ENCODE data around the gene PLXND1.

The PLXND1 gene

DNA sequence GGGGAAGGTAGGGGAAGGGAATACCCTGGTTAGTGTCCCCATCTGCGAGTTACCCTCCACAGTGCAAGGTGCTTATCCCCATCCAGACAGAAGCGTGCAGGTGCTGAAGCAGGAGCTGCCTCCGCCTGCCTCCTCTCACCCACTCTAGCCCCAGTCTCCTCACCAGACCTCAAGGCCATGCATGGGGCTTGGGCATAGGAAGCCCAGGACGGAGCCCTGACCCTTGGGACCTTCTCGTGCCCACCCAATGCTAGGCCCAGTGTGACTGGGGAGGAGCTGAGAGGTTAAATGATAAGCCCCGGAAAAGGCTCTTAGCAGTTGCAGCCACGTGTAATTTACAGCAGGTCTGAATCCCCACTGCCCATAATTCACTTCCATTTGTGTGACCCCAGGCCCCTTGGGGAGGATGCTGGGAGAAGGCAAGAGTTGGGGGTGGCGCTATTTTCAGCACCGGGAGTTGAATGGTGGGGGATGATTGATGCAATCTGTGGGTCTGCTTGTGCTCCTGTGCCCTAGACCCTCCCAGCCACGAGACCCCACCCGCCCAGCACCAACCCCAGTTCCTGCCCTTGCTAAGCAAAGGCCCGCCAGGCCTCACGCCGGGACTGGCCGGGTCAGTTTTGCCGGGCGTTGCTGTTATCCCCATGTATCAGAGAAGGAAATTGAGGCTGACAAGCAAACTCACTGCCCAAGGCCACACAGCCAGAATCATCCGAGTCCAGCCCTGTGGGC is 14.5 kb upstream of the PLXND1 start:
- POLR2A ChIA-PET = no interaction called here
- TF ChIP-seq, protein P1, sequence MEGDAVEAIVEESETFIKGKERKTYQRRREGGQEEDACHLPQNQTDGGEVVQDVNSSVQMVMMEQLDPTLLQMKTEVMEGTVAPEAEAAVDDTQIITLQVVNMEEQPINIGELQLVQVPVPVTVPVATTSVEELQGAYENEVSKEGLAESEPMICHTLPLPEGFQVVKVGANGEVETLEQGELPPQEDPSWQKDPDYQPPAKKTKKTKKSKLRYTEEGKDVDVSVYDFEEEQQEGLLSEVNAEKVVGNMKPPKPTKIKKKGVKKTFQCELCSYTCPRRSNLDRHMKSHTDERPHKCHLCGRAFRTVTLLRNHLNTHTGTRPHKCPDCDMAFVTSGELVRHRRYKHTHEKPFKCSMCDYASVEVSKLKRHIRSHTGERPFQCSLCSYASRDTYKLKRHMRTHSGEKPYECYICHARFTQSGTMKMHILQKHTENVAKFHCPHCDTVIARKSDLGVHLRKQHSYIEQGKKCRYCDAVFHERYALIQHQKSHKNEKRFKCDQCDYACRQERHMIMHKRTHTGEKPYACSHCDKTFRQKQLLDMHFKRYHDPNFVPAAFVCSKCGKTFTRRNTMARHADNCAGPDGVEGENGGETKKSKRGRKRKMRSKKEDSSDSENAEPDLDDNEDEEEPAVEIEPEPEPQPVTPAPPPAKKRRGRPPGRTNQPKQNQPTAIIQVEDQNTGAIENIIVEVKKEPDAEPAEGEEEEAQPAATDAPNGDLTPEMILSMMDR (IDR thresholded peaks at IDR 0.05; ENCODE audit: insufficient read depth, low read length, missing control alignments) = no peak
- DNase-seq (ENCODE audit: low read depth, low spot score) = no peak
- no peak overlapping the region for H3K4me3 ChIP-seq (ENCODE audit: low read depth, low read length)
- CTCF ChIA-PET = interaction anchor here (0.8 to 1.2 kb wide), 3 partner anchors 129 to 313 kb away, joined by 3 to 5 read pairs (median 3); no protein-coding TSS in a partner anchor

DNA sequence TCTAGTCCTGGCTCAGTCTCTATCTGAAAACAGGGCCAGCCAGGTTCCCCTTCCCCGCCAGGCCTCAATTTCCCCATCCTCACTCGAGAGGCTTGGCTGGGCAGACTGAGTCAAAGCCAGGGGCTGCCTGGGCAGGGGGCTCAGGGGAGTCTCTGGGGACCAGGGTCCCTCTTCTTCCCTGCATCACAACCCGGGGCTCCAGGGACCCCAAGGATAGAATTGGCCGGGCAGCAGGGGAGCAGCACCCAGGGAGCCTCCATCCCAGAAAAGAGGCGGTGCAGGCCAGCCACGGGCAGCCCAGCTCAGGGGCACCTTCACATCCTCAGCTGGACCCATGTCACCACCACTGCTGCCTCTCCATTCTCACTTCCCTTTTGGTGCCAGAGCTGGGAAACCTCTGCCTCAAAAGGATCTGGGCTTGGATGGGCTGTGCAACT is 13.3 kb upstream of the PLXND1 start:
- TF ChIP-seq, protein P1 (IDR thresholded peaks at IDR 0.05; ENCODE audit: insufficient read depth, low read length, missing control alignments) = no peak
- ChIA-PET POLR2A (no interaction called here), CTCF (interaction anchor here (1.9 kb wide), 1 partner anchor 127 kb away, joined by 5 read pairs; no protein-coding TSS in a partner anchor)
- DNase-seq (ENCODE audit: low read depth, low spot score) = no peak
- no peak overlapping the region for H3K4me3 ChIP-seq (ENCODE audit: low read depth, low read length)

DNA sequence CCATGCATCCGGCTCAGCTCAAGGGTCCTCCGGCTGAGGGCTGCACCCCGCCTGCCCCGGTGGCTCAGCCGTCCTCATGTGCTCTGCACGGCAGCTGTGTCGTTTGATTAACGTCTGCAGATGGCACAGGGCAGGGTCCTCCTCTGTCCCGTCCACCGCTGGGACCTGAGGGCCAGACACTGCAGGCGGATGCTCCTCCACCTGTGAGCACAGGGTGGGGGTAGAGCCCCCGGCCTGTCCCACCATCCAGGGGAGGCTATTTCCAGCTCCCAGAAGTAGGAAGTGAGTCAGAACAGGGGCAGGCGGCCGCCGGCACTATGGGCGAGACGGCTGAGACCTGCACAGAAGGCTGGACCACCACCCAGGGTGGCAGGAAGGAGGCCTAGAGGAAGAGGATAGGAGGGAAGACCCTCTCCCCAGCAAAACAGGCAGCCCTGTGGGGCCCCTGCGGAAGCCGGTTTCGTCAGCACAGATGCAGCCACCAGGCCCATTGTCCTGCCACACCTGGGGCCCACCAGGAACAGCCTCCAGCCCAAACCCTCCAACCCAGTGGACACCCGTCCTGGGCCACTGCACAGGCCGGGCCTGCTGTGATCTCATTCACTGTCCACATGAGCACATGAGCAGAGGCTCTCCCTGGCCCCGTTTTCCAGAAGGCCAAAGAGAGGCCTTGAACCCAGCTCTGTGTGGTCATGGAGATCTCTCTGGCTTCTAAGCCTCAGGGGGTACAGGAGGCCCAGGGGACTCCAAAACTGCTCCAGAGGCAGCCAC is 12.6 kb upstream of the PLXND1 start:
- ChIA-PET CTCF (interaction anchor here (1.3 to 1.9 kb wide), 2 partner anchors 126 to 323 kb away, joined by 3 to 5 read pairs; no protein-coding TSS in a partner anchor), POLR2A (no interaction called here)
- TF ChIP-seq, protein P1 (IDR thresholded peaks at IDR 0.05; ENCODE audit: insufficient read depth, low read length, missing control alignments) = no peak
- DNase-seq (ENCODE audit: low read depth, low spot score) = no peak
- H3K4me3 ChIP-seq (ENCODE audit: low read depth, low read length) = no peak overlapping the region

DNA sequence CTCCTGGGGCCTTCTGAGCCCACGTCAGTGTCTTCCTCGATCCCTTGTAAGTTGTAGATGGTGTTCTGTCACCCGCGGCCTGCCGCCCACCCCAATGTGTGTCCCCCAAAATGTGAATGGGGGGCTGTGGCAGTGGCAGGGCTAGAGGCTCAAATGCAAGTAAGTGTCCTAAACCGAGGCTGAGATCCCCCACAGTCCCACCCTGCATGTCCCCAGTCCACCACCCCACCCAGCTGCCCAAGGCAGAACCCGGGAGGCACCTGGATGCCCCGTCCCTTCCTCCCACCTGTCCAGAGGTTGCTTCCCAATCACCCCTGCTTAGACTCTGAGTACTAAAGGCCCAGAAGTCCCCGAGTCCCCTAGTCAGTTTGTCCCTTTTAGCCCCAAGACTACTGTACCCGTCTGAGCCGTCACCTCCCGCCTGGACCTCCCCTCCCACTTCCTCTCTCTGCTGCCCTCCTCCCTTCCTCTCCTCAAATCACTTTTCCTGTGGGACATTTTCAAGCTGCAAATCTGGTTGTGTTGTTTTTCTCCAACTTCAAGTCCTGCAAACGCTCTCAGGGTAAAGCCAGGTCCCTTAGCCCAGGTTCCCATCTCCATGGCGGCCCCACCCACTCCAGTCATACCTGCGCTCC is 11.8 kb upstream of the PLXND1 start:
- TF ChIP-seq, protein P1 (IDR thresholded peaks at IDR 0.05; ENCODE audit: insufficient read depth, low read length, missing control alignments) = no peak
- CTCF ChIA-PET = interaction anchor here (1.3 to 1.9 kb wide), 2 partner anchors 126 to 323 kb away, joined by 3 to 5 read pairs; no protein-coding TSS in a partner anchor
- POLR2A ChIA-PET = interaction anchor here (0.9 kb wide), 1 partner anchor 24 kb away, joined by 3 read pairs; no protein-coding TSS in a partner anchor

DNA sequence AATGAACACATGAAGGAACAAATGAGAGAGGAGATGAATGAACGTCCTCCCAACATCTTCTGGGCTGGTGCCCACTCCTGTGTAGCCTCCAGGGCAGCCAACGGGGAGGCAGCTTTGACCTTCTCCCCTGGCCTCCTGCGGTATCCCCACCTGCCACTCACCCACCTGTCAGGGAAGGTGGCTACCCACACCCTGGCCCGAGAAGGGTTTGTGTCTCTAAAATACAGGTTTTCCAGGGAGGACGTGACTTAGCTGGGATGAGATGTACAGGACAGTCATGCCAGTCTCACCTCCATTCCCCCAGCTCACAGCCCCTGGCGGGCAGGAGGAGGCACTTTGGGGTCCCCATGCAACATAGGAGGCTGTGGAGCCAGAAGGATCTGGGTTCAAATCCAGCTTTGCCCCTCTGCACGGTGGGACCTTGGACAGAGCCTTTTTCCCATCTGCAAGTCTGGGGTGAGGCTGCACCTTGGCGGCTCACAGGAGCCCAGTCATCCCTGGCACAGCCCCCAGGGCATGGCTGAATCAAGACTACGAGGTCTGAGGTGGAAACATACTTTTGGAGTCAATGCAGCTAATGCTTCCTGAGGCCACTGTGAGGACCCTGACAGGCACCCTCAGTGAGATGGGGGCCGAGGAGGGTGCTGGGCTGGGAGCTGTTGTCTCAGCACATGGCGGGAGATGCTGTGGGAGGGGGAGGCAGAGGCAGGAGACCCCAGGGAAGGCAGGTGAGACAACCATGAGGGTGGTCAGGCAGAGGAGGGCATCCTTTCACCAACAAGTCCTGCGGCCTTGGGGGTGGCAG is 11.1 kb upstream of the PLXND1 start:
- TF ChIP-seq, protein P1 (IDR thresholded peaks at IDR 0.05; ENCODE audit: insufficient read depth, low read length, missing control alignments) = no peak
- ChIA-PET POLR2A (interaction anchor here (0.9 kb wide), 1 partner anchor 23 kb away, joined by 3 read pairs; no protein-coding TSS in a partner anchor), CTCF (interaction anchor here (0.7 to 1.3 kb wide), 4 partner anchors 9 to 324 kb away, joined by 3 read pairs; no protein-coding TSS in a partner anchor)
- no peak overlapping the region for H3K4me3 ChIP-seq (ENCODE audit: low read depth, low read length)
- DNase-seq (ENCODE audit: low read depth, low spot score) = no peak

More for the DNA sequence above, 11.8 kb upstream of the PLXND1 start:
- DNase-seq (ENCODE audit: low read depth, low spot score) = no peak
- no peak overlapping the region for H3K4me3 ChIP-seq (ENCODE audit: low read depth, low read length)

All from AG04449 (cell line).